ENCODE data around the gene SCRN1.

DNA sequence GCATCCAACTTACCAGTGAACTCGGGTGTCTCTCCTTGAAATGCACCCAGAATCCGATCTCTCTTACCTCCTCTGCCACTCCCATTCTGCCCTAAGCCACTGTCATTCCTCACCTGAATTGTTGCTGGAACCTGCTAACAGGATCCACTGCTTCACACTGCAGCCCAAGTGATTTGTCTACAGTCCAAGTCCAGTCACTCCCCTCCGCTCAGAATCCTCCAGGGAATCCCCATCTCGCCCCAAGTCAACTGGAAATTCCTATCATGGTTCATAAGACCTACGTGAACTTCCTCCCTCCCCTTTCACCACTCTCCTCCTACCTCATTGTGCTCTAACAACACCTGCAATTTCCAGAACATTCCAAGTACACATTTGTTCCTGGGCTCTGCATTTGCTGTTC lies 91.3 kb downstream of the SCRN1 start:
- no peak for TF ChIP-seq ZNF274 (IDR thresholded peaks at IDR 0.05; ENCODE audit: low read depth, low read length)
- TF ChIP-seq YY1 (IDR thresholded peaks at IDR 0.05; ENCODE audit: insufficient read depth, insufficient read length) = no peak
